ENCODE results near the gene NUAK1.

DNA sequence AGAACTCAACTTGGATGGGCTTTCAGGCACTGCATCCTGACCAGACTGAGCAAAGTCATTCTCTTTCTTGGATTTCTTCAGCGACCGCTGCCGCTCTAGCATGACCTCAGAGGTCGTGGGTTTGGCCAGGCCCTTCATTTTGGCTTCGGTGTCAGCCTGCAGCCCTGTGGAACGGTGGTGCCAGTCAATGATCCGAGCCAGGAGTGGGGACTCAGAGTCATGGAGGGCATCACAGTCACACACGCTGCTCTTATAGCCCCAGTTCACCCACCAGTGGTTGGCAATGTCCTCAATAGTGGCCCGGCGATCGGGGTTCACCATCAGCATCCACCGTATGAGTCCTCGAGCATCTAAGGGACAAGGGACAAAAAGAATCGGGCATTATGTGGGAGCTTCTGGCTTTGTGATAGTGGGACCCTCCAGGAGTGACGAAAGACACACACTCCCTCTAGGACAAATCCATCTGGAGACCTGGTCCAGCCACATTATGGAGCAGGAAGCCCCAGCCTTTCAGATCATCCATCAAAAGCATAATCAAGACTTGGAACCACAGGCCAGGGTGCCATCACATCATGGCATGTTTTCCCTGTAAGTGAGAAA is 71.0 kb downstream of the NUAK1 start:
- TF ChIP-seq POLR2A (IDR thresholded peaks at IDR 0.05) (no peak), EP300 (IDR thresholded peaks at IDR 0.05) (no peak), POLR2AphosphoS5 (IDR thresholded peaks at IDR 0.05) (no peak)
- TF ChIP-seq, protein P1, sequence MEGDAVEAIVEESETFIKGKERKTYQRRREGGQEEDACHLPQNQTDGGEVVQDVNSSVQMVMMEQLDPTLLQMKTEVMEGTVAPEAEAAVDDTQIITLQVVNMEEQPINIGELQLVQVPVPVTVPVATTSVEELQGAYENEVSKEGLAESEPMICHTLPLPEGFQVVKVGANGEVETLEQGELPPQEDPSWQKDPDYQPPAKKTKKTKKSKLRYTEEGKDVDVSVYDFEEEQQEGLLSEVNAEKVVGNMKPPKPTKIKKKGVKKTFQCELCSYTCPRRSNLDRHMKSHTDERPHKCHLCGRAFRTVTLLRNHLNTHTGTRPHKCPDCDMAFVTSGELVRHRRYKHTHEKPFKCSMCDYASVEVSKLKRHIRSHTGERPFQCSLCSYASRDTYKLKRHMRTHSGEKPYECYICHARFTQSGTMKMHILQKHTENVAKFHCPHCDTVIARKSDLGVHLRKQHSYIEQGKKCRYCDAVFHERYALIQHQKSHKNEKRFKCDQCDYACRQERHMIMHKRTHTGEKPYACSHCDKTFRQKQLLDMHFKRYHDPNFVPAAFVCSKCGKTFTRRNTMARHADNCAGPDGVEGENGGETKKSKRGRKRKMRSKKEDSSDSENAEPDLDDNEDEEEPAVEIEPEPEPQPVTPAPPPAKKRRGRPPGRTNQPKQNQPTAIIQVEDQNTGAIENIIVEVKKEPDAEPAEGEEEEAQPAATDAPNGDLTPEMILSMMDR (IDR thresholded peaks at IDR 0.05), result no peak
